Body of pancreas (tissue), 4 donors: ENCODE measurements around the gene EIF2A. TPM values are rescaled to one million over a fixed set of nuclear protein-coding genes. Genes with fewer than 3 reads are reported as not detected.

Experiments
- ATAC-seq: fragments of 150-250 bp; one replicate; pipeline ENCODE4 v1.9.1; 2016
- DNase-seq, 4 donors: peaks; one replicate each; pipeline ENCODE4 v3.0.0-alpha.2; 2019
- H3K27ac ChIP-seq, 4 donors: fragments of 200-600 bp; sonication (generic); 1 replicate in 3 of 4; 2 replicates in 1 of 4; pipeline versions ENCODE4 v1.5.1 to v1.6.1; 2016 to 2019; ENCODE audit warnings: mild to moderate bottlenecking in 1 of 4, mixed read lengths in 1 of 4, moderate library complexity in 1 of 4
- H3K27me3 ChIP-seq, 2 donors: fragments of 200-600 bp; sonication (generic); one replicate each; pipeline ENCODE4 v1.6.0; 2016; ENCODE audit warnings: mild to moderate bottlenecking in 1 of 2
- H3K36me3 ChIP-seq, 2 donors: fragments of 200-600 bp; sonication (generic); replicated peaks in 1 of 2; 2 replicates each; pipeline ENCODE4 v1.5.1; 2016; ENCODE audit warnings: low read depth in 2 of 2; ENCODE audit not compliant: insufficient read depth in 1 of 2
- H3K4me1 ChIP-seq: fragments of 200-600 bp; sonication (generic); one replicate; pipeline ENCODE4 v1.6.0; 2016
- H3K4me3 ChIP-seq, 2 donors: fragments of 200-600 bp; sonication (generic); 1 replicate in 1 of 2; 2 replicates in 1 of 2; pipeline ENCODE4 v1.5.1; 2016 to 2019
- H3K9me3 ChIP-seq, 3 donors: fragments of 200-600 bp; sonication (generic); 1 replicate in 2 of 3; 2 replicates in 1 of 3; pipeline ENCODE4 v1.5.1; 2016
- POLR2A ChIP-seq, 3 donors: fragments of 450-650 bp; IDR thresholded peaks; one replicate each; pipeline ENCODE4 v1.6.1; 2016; ENCODE audit warnings: antibody characterized with exemption in 3 of 3, mild to moderate bottlenecking in 2 of 3
- WGBS, 2 donors: methylation state at CpG; one replicate each; pipeline ENCODE4 v1.1.5; 2017; 5-methylcytosine and 5-hydroxymethylcytosine counted together
- intact Hi-C: fragments of 100-400 bp; cut with DNase I; formaldehyde crosslinking; loops from one replicate; pipeline ENCODE4 v1.15.1; 2023
- total RNA-seq, 2 donors: library from RNA; depleted of rRNA; stranded (reverse); fragments of >200 nt; gene quantifications; one replicate each; pipeline ENCODE4 v1.1.0, GENCODE V29; 2016
- TF ChIP-seq, protein P1 (sequence below), 7 experiments: fragments of 450-650 bp in 4 of 7; fragments of 200-600 bp in 3 of 7; sonication (generic) in 3 of 7; IDR thresholded peaks; one replicate each; pipeline ENCODE4 v1.5.1; 2016 to 2019; ENCODE audit warnings: antibody characterized with exemption in 7 of 7

The EIF2A gene
- total RNA-seq, 2 donors from 2014 or later: 58.7 to 126 TPM

DNA sequence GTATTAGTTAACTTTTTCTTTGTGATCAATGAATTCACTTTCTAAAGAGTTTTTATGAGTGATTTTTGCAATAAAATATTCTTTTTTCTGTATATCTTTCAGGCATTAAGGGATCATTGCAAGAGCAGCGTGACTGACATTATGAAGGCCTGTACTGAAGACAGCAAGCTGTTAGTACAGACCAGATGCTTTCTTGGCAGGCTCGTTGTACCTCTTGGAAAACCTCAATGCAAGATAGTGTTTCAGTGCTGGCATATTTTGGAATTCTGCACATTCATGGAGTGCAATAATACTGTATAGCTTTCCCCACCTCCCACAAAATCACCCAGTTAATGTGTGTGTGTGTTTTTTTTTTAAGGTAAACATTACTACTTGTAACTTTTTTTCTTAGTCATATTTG is 81.0 kb downstream of the EIF2A start:
- Histone ChIP-seq H3K27me3 (no peaks in the 10 kb centered on the region), H3K9me3 (no peaks in the 10 kb centered on the region), H3K27ac (no peak overlapping the region), H3K4me3 (no peak overlapping the region), H3K36me3 (peaks cover 3 to 16% of the 10 kb centered on the region in 2 donors), H3K4me1 (no peaks in the 10 kb centered on the region)
- intact Hi-C loops: no loop called here
- no peak for DNase-seq
- no peak for TF ChIP-seq POLR2A (IDR thresholded peaks at IDR 0.05)
- TF ChIP-seq, protein P1, sequence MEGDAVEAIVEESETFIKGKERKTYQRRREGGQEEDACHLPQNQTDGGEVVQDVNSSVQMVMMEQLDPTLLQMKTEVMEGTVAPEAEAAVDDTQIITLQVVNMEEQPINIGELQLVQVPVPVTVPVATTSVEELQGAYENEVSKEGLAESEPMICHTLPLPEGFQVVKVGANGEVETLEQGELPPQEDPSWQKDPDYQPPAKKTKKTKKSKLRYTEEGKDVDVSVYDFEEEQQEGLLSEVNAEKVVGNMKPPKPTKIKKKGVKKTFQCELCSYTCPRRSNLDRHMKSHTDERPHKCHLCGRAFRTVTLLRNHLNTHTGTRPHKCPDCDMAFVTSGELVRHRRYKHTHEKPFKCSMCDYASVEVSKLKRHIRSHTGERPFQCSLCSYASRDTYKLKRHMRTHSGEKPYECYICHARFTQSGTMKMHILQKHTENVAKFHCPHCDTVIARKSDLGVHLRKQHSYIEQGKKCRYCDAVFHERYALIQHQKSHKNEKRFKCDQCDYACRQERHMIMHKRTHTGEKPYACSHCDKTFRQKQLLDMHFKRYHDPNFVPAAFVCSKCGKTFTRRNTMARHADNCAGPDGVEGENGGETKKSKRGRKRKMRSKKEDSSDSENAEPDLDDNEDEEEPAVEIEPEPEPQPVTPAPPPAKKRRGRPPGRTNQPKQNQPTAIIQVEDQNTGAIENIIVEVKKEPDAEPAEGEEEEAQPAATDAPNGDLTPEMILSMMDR (IDR thresholded peaks at IDR 0.05): no peak
- no peak for ATAC-seq
- WGBS, 2 donors: 70 to 78% methylated on average over 2 of the region's 2 CpGs

DNA sequence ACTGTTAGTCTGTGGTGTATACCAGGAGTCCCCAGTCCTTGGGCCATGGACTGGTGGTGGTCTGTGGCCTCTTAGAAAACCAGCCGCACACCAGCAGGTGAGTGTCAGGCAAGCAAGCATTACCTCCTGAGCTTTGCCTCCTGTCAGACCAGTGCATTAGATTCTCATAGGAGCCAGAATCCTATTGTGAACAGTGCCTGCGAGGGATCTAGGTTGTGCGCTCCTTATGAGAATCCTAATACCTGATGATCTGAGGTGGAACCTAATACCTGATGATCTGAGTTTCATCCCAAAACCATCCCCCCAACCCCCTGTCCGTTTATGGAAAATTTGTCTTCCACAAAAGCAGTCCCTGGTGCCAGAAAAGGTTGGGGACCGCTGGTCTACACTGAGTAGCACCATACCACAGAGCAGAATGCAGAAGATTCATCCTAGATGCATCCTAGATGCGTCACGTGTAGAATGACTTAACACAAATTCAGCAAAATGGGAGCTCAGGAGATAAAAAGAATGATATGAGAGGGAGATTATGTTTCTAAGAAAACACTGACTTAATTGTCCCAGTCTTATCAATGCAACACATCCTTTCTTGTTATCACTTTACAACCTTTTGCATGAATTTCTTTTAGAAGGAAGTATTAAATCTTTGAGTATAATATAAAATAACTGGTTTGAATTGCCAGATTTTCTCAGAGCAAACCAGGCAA is 85.1 kb downstream of the EIF2A start:
- Histone ChIP-seq H3K27ac (no peak overlapping the region), H3K4me1 (peaks cover 3% of the 10 kb centered on the region), H3K27me3 (no peaks in the 10 kb centered on the region), H3K4me3 (no peak overlapping the region), H3K9me3 (no peaks in the 10 kb centered on the region), H3K36me3 (peaks cover 3 to 10% of the 10 kb centered on the region in 2 donors)
- 89% methylated on average over 7 of the region's 7 CpGs for WGBS, 2 donors
- TF ChIP-seq, protein P1 (IDR thresholded peaks at IDR 0.05): no peak
- TF ChIP-seq POLR2A (IDR thresholded peaks at IDR 0.05): no peak
- no peak for ATAC-seq
- no peak for DNase-seq
- intact Hi-C loops: no loop called here

- Histone ChIP-seq H3K27me3 (no peaks in the 10 kb centered on the region), H3K9me3 (no peaks in the 10 kb centered on the region), H3K4me1 (peaks cover 3% of the 10 kb centered on the region), H3K4me3 (no peak overlapping the region), H3K36me3 (no peaks in the 10 kb centered on the region), H3K27ac (no peak overlapping the region)
- intact Hi-C loops: no loop called here
- TF ChIP-seq, protein P1 (IDR thresholded peaks at IDR 0.05): no peak
- TF ChIP-seq POLR2A (IDR thresholded peaks at IDR 0.05): no peak
- DNase-seq (no peak), ATAC-seq (no peak)
- WGBS, 2 donors: 48 to 63% methylated on average over 6 of the region's 6 CpGs
Observed at GRCh38 chr3:150635076-150635475, 88.5 kb downstream of the EIF2A start.

DNA sequence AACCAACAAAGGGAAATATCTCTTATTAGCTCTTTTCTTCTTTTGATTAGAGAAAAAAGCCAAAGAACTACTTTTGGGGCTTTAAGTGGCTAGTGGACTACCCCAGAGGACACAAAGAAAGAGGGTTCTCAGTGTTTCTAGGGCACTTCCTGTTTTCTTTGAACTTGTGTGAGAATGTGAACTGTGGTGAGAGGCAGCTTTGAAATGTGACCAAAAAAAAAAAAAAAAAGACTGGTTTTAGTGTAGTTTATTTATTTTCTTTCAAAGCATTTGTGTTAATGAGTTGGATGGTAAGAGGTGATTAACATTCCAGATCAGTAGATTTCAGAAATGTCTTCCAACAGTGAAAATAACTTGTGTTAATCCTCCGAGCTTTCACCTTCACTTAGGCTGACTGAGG is 88.9 kb downstream of the EIF2A start:
- DNase-seq: no peak
- no peaks in the 10 kb centered on the region for H3K36me3 ChIP-seq

More for the DNA sequence above, 88.9 kb downstream of the EIF2A start:
- no peak overlapping the region for H3K27ac ChIP-seq
- TF ChIP-seq POLR2A (IDR thresholded peaks at IDR 0.05): no peak
- TF ChIP-seq, protein P1 (IDR thresholded peaks at IDR 0.05): no peak
- H3K4me3 ChIP-seq: no peak overlapping the region
- H3K4me1 ChIP-seq: peaks cover 3% of the 10 kb centered on the region
- 41 to 88% methylated on average over 1 of the region's 1 CpG for WGBS, 2 donors
- no peaks in the 10 kb centered on the region for H3K9me3 ChIP-seq
- no peaks in the 10 kb centered on the region for H3K27me3 ChIP-seq
- ATAC-seq: no peak
- intact Hi-C loops: no loop called here

Other genes starting within 250 kb of the EIF2A start
- 10 to 100 TPM in 1 of 2 donors, 1 to 10 TPM in 1; 9.1 to 15.8 TPM for gene TSC22D2, start 138.5 kb upstream of the EIF2A start, total RNA-seq
- 1,000 to 10,000 TPM in 1 of 2 donors, 100 to 1,000 TPM in 1; 277 to 1,534 TPM for gene SERP1, start 291 bp upstream of the EIF2A start, total RNA-seq
- gene SELENOT, start 56.5 kb downstream of the EIF2A start, total RNA-seq: 10 to 100 TPM; 20.2 to 21.4 TPM
- under 1 TPM in 1 of 2 donors, not detected in 1; 0.26 TPM for gene ERICH6, start 157.1 kb downstream of the EIF2A start, total RNA-seq
- 10 to 100 TPM; 17.1 to 30.3 TPM for gene SIAH2, start 216.4 kb downstream of the EIF2A start, total RNA-seq